OCI-LY7 (cell line): ENCODE data around the gene STX17.

ENCODE experiments used
- EZH2phosphoT487 ChIP-seq: fragments of 200-600 bp; sonication (generic); IDR thresholded peaks from 2 replicates; pipeline ENCODE4 v1.6.1; 2018; ENCODE audit warnings: low read depth, borderline replicate concordance, mild to moderate bottlenecking, mixed run types, antibody characterized with exemption, low read length, moderate library complexity, mixed read lengths
- TF ChIP-seq, protein P1 (sequence below): fragments of 200-600 bp; sonication (generic); conservative IDR thresholded peaks from 2 replicates; pipeline ENCODE4 v1.5.1; 2014; ENCODE audit warnings: mild to moderate bottlenecking, antibody characterized with exemption, low read length, moderate library complexity, mixed read lengths

DNA sequence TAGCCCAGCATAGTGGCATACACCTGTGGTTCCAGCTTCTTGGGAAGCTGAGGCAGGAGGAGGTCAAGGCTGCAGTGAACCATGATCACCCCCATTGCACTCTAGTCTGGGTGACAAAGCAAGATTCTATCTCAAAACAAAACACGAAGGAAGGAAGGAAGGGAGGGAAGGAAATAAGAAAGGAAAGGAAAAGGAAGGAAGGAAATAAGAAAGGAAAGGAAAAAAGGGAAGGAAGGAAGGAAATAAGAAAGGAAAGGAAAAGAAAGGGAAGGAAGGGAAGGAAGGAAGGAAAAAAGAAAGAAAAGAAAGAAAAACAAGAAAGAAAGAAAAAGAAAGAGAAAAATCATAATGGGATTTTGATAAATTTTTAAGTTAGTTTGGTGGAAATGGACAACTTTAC, 3.1 kb upstream of the STX17 start:
- TF ChIP-seq, protein P1, sequence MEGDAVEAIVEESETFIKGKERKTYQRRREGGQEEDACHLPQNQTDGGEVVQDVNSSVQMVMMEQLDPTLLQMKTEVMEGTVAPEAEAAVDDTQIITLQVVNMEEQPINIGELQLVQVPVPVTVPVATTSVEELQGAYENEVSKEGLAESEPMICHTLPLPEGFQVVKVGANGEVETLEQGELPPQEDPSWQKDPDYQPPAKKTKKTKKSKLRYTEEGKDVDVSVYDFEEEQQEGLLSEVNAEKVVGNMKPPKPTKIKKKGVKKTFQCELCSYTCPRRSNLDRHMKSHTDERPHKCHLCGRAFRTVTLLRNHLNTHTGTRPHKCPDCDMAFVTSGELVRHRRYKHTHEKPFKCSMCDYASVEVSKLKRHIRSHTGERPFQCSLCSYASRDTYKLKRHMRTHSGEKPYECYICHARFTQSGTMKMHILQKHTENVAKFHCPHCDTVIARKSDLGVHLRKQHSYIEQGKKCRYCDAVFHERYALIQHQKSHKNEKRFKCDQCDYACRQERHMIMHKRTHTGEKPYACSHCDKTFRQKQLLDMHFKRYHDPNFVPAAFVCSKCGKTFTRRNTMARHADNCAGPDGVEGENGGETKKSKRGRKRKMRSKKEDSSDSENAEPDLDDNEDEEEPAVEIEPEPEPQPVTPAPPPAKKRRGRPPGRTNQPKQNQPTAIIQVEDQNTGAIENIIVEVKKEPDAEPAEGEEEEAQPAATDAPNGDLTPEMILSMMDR = no peak
- TF ChIP-seq EZH2phosphoT487 = no peak
